ENCODE data around the gene FBXO42.

FBXO42 gene

GRCh38 chr1:16351994-16352841, at the start of gene FBXO42:
TSS of gene FBXO42 (minus strand) at chr1:16352480. CDS start at chr1:16315418, 37,062 bp downstream.
- peak; percentile 16 to 57 for DNase-seq

DNA sequence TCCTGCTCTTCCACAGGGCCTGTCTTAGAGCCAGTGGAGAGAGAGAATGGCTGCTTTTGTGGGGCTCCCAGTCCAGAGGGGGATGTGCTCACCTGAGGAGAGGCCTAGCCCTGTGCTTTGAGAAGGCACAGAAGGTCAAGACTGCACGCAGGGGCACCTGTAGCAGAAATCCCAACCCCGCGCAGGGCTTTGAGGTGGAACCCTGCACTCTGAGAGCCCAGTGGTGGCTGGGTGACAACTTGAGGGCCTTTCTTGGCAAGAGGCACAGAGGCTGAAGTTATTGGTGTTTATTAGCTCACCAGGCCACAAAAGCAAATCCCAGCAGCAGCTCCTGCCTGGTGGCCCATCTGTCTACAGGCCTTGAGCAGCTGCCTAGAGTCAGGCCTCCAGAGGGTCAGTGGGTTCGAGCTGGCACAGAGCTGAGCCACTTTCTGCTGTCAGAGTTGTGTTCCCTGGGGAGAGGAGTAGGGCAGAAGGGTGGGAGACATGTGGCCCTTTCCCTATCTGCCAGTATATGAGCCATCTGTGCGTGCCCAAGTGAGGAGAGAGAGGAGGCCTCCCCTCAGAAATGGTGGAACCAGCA, 46.2 kb upstream of the FBXO42 start:
- no peak for DNase-seq

- no peak for DNase-seq
Measured at GRCh38 chr1:16397120-16397519, 44.8 kb upstream of the FBXO42 start.

DNA sequence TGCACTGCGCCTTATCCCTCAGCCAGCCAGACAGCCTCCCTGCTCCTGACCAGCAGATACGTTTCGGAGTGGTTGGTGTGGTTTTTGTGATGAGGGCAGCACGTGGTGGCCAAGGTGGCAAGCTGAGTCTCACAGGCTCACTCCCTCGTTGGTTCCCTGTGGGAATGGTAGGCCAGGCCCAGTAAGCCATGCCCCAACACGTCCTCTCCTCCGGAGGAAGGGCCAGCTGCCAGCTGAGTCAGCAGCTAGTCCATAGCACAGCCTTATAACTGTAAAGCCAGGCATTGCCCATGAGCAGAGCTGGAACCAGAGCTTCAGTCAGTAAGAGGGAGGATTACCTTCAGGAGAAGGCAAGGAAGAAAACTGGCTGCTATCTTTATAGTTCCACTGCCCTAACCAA, 44.3 kb upstream of the FBXO42 start:
- no peak for DNase-seq

GRCh38 chr1:16394977-16395376, 42.7 kb upstream of the FBXO42 start:
- no peak for DNase-seq

GRCh38 chr1:16393570-16394521, 41.6 kb upstream of the FBXO42 start:
- peak; percentile 40 to 81 for DNase-seq

- DNase-seq: no peak
Measured at GRCh38 chr1:16392740-16393569, 40.7 kb upstream of the FBXO42 start.

- no peak for DNase-seq
Measured at GRCh38 chr1:16391411-16391810, 39.1 kb upstream of the FBXO42 start.

GRCh38 chr1:16387201-16388188, 35.2 kb upstream of the FBXO42 start:
- DNase-seq: no peak

DNA sequence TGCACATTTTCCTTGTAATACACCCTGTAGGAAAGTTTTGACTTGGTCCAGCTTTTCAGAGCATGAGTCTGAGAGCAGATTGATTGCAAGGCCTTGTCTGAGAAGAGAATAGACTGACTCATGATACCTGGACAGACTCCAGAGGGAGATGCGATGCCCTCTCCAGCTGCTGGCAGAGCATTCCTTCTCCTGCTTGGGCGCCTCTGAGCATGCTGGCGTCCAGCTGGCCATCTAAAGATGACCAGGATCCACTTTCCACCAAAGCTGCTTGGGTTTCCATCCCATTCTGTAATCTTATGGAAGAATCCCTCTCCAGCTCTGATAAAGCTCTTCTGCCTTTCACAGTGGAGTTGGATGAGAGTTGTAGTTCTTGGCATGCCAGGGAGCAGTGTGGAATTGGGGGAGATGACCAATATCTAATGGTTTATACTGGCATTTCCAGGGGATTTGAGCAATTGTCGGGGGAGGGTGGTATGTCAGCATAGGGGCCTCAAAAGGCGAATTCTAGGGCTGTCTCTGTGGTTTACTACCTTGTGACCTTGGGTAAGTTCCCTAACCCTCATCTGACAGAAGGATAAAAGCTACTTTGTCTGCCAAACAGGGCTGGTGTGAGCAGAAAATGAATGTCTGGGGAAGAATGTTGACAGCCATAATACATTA, 34.3 kb upstream of the FBXO42 start:
- no peak for DNase-seq

- DNase-seq: no peak
Measured at GRCh38 chr1:16385659-16386453, 33.6 kb upstream of the FBXO42 start.

DNA sequence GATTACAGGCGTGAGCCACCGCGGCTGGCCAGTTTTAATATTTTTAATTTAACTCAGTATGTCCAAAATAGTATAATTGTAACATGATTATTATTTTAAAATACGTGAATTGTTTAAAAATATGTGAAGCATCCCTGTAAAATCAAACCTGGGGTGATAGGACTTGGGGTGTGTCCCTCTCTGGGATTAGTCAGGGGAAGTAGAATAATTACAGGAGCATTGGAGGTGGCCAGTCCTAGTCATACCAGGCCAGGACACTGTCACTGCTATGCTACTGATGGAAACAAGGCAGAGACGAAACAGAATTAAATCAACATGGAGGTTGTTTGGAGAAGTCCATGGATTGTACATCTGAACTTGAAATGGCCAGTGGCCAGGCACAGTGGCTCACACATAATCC, 31.6 kb upstream of the FBXO42 start:
- DNase-seq: no peak

DNA sequence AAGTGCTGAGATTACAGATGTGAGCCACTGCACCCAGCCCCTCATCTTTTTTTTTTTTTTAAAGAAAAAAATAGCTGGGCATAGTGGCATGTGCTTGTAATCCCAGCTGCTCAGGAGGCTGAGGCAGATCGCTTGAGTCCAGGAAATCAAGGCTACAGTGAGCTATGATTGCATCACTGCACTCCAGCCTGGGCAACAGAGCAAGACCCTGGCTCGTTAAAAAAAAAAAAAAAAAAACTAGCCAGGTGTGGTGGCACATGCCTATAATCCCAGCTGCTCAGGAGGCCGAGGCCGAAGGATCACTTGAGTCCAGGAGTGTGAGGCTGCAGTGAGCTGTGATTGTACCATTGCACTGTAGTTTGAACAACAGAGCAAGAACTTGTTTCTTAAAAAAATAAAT, 28.6 kb upstream of the FBXO42 start:
- no peak for DNase-seq

DNA sequence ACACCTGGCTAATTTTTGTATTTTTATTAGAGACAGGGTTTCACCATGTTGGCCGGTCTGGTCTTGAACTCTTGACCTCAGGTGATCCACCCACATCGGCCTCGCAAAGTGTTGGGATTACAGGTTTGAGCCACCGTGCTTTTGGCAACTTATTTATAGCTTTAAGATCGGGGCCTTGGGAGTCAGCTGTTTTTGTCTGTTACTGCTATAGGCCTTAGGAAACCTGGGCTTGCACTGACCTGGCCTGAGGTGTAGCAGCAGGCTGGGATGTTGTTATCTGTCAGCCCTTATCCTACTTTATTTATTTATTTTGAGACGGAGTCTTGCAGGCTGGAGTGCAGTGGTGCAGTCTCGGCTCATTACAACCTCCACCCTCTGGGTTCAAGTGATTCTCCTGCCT, 26.2 kb upstream of the FBXO42 start:
- DNase-seq: no peak

DNA sequence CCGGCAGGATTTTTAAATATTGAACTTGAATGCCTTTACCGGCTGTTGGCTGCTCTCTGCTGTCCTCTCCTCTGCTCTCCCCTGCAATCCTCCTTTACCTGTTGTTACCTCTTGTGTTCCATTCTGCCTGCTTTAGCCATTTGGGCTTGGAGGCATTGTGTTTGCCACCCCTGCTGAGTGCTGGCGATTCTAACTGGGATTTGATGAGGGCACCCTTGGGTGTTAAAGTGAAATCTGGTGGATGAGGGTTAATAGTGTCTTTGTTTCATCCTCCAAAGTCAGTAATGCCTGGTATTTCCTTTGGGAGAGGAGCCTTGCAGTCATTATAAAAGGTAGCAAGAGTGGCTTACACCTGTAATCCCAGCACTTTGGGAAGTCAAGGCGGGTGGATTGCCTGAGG, 24.7 kb upstream of the FBXO42 start:
- DNase-seq: no peak

GRCh38 chr1:16375521-16376340, 23.5 kb upstream of the FBXO42 start:
- no peak for DNase-seq

DNA sequence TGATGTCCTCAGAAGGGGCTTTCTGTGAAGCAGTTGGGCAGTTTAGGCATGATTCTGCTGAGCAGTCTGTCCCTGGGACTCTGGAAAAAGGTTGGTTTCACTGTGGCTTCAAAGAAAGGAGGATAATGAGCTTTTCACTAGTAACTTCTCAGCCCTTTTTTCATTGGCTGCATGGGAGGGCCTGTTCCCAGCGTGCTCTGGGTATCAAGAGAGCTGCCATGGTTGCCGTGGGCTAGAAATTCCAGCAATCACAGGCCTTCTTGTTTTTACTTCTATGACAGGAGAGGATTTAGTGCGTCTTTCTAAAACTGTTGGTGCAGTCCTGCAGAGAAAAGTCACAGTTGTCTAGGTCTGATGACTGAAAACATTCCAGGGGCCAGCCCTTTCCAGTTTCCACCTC, 22.0 kb upstream of the FBXO42 start:
- no peak for DNase-seq

- DNase-seq: no peak
Measured at GRCh38 chr1:16372535-16373285, 20.4 kb upstream of the FBXO42 start.
